K562 (cell line): Measurements from ENCODE around the gene CRACR2B. TPM values are rescaled to one million over a fixed set of nuclear protein-coding genes. Genes with fewer than 3 reads are reported as not detected.

Experiments used
- CBFA2T2 ChIP-seq: fragments of 450-650 bp; conservative IDR thresholded peaks from 2 replicates; pipeline ENCODE4 v1.6.1; 2017; ENCODE audit warnings: mild to moderate bottlenecking
- CBX5 ChIP-seq: IDR thresholded peaks from 2 replicates; pipeline ENCODE4 v1.6.1; 2014; ENCODE audit warnings: low read depth, borderline replicate concordance
- FIP1L1 ChIP-seq: fragments of 200-400 bp; formaldehyde crosslinking; IDR thresholded peaks from 2 replicates; pipeline ENCODE4 v1.6.1; 2018; ENCODE audit warnings: mild to moderate bottlenecking, low read depth, low read length; ENCODE audit not compliant: poor library complexity, severe bottlenecking
- FOXJ3 ChIP-seq: sonication (generic); formaldehyde crosslinking; IDR thresholded peaks from 2 replicates; pipeline ENCODE4 v1.4.0; 2020; ENCODE audit warnings: mild to moderate bottlenecking, missing genetic modification reagents
- GATAD2A ChIP-seq: fragments of 450-650 bp; IDR thresholded peaks from 2 replicates; pipeline ENCODE4 v1.6.1; 2017
- NFYB ChIP-seq: IDR thresholded peaks from 2 replicates; pipeline ENCODE4 v1.6.1; 2011; ENCODE audit warnings: mild to moderate bottlenecking, moderate library complexity; ENCODE audit not compliant: insufficient read length; ENCODE audit errors: extremely low read depth
- NR2F6 ChIP-seq: fragments of 450-650 bp; formaldehyde crosslinking; IDR thresholded peaks from 2 replicates; pipeline ENCODE4 v1.4.0; 2020; ENCODE audit warnings: mild to moderate bottlenecking
- OTX1 ChIP-seq: fragments of 450-650 bp; formaldehyde crosslinking; IDR thresholded peaks from 2 replicates; pipeline ENCODE4 v1.4.0; 2022; ENCODE audit warnings: mild to moderate bottlenecking
- PCBP2 ChIP-seq: fragments of 200-400 bp; formaldehyde crosslinking; IDR thresholded peaks from 2 replicates; pipeline ENCODE4 v1.6.1; 2018; ENCODE audit warnings: low read length, low read depth, mild to moderate bottlenecking, moderate library complexity; ENCODE audit not compliant: poor library complexity, severe bottlenecking
- POLR2AphosphoS5 ChIP-seq: IDR thresholded peaks from 2 replicates; pipeline ENCODE4 v1.6.1; 2011; ENCODE audit warnings: mild to moderate bottlenecking, low read depth, low read length, moderate library complexity; ENCODE audit not compliant: control insufficient read depth, insufficient read depth
- POLR2G ChIP-seq: fragments of 200-400 bp; formaldehyde crosslinking; IDR thresholded peaks from 2 replicates; pipeline ENCODE4 v1.6.1; 2017; ENCODE audit warnings: low read depth, mild to moderate bottlenecking, antibody characterized with exemption, low read length, moderate library complexity
- PPARD ChIP-seq: fragments of 250-450 bp; sonication (Bioruptor Pico); IDR thresholded peaks from 2 replicates; pipeline ENCODE4 v1.8.0; 2022; ENCODE audit warnings: inconsistent platforms, mild to moderate bottlenecking, moderate library complexity
- PTRF ChIP-seq: fragments of 450-650 bp; IDR thresholded peaks from 2 replicates; pipeline ENCODE4 v1.6.1; 2016; ENCODE audit warnings: mild to moderate bottlenecking, missing genetic modification characterization, missing compliant biosample characterization
- PYGO2 ChIP-seq: fragments of 450-650 bp; IDR thresholded peaks from 2 replicates; pipeline ENCODE4 v1.6.1; 2016; ENCODE audit warnings: mild to moderate bottlenecking, missing genetic modification characterization, moderate library complexity, missing compliant biosample characterization
- SAP30 ChIP-seq: fragments of 200-600 bp; sonication (generic); IDR thresholded peaks from 2 replicates; pipeline ENCODE4 v1.6.1; 2012; ENCODE audit warnings: borderline replicate concordance, low read depth, mild to moderate bottlenecking, moderate library complexity, low read length, control low read depth, inconsistent platforms; ENCODE audit not compliant: insufficient read depth, poor library complexity, severe bottlenecking
- SMAD4 ChIP-seq: fragments of 250-450 bp; sonication (Bioruptor Pico); conservative IDR thresholded peaks from 2 replicates; pipeline ENCODE4 v1.8.0; 2021; ENCODE audit warnings: inconsistent platforms, mild to moderate bottlenecking, moderate library complexity
- SNIP1 ChIP-seq: fragments of 450-650 bp; IDR thresholded peaks from 2 replicates; pipeline ENCODE4 v1.7.1; 2017; ENCODE audit warnings: low read depth, mild to moderate bottlenecking
- SRSF9 ChIP-seq: fragments of 200-400 bp; formaldehyde crosslinking; IDR thresholded peaks from 2 replicates; pipeline ENCODE4 v1.6.1; 2017; ENCODE audit warnings: low read depth, low read length, borderline replicate concordance
- STAT5A ChIP-seq: IDR thresholded peaks from 2 replicates; pipeline ENCODE4 v1.6.1; 2012; ENCODE audit warnings: low read length, inconsistent platforms, borderline replicate concordance
- ZNF134 ChIP-seq: fragments of 250-450 bp; sonication (Bioruptor Pico); conservative IDR thresholded peaks from 2 replicates; pipeline ENCODE4 v1.4.0; 2020
- ZNF184 ChIP-seq: sonication (generic); formaldehyde crosslinking; IDR thresholded peaks from 2 replicates; pipeline ENCODE4 v1.5.0; 2020; ENCODE audit warnings: missing genetic modification reagents
- ZNF347 ChIP-seq: fragments of 450-650 bp; formaldehyde crosslinking; IDR thresholded peaks from 2 replicates; pipeline ENCODE4 v1.4.0; 2020; ENCODE audit warnings: low read depth, mild to moderate bottlenecking, moderate library complexity
- ZNF436 ChIP-seq: fragments of 250-450, 450-650 bp; sonication (Bioruptor Pico); formaldehyde crosslinking; IDR thresholded peaks from 2 replicates; pipeline ENCODE4 v1.7.0; 2020; ENCODE audit warnings: mild to moderate bottlenecking
- ZNF507 ChIP-seq: conservative IDR thresholded peaks from 2 replicates; pipeline ENCODE4 v1.6.1; 2017; ENCODE audit warnings: missing genetic modification characterization, missing compliant biosample characterization
- ZNF780A ChIP-seq: fragments of 250-450 bp; sonication (Bioruptor Pico); IDR thresholded peaks from 2 replicates; pipeline ENCODE4 v1.5.0; 2021; ENCODE audit warnings: mild to moderate bottlenecking
- polyA plus RNA-seq, 8 experiments: library from polyadenylated mRNA; depleted of rRNA in 4 of 8; stranded (reverse) in 5 of 8; unstranded in 3 of 8; fragments of >200 nt; fragmentation: Nextera tagmentation in 2 of 8; fragmentation: Illumina TruSeq in 1 of 8; extraction: Ambion mirVana in 2 of 8; extraction: Trizol in 1 of 8; gene quantifications; 2 replicates each; pipeline versions ENCODE4 v1.2.1 to v1.2.3, GENCODE V29; 2011 to 2014; ENCODE audit warnings: inconsistent platforms in 1 of 8, missing spikeins in 1 of 8
- total RNA-seq, 7 experiments: library from RNA; depleted of rRNA in 6 of 7; stranded (reverse); fragments of >200 nt in 6 of 7; fragmentation: Illumina TruSeq in 2 of 7; extraction: Trizol in 2 of 7; gene quantifications; 2 replicates each; pipeline versions ENCODE4 v1.2.1 to v1.2.3, GENCODE V29; 2011 to 2021; ENCODE audit warnings: low replicate concordance in 1 of 7
- TF ChIP-seq, protein P1 (sequence below): sonication (generic); formaldehyde crosslinking; IDR thresholded peaks from 2 replicates; pipeline ENCODE4 v1.8.1; 2023; ENCODE audit warnings: mild to moderate bottlenecking, missing genetic modification reagents
- TF ChIP-seq, protein P2 (sequence below): fragments of 450-650 bp; IDR thresholded peaks from 2 replicates; pipeline ENCODE4 v1.6.1; 2016

Gene CRACR2B
- total and polyA plus RNA-seq, 9 of the 15 experiments (the other 6 are each of a cell fraction or from before 2014, with no cell fraction given): 0.10 to 51.0 (median 6.0) TPM

DNA sequence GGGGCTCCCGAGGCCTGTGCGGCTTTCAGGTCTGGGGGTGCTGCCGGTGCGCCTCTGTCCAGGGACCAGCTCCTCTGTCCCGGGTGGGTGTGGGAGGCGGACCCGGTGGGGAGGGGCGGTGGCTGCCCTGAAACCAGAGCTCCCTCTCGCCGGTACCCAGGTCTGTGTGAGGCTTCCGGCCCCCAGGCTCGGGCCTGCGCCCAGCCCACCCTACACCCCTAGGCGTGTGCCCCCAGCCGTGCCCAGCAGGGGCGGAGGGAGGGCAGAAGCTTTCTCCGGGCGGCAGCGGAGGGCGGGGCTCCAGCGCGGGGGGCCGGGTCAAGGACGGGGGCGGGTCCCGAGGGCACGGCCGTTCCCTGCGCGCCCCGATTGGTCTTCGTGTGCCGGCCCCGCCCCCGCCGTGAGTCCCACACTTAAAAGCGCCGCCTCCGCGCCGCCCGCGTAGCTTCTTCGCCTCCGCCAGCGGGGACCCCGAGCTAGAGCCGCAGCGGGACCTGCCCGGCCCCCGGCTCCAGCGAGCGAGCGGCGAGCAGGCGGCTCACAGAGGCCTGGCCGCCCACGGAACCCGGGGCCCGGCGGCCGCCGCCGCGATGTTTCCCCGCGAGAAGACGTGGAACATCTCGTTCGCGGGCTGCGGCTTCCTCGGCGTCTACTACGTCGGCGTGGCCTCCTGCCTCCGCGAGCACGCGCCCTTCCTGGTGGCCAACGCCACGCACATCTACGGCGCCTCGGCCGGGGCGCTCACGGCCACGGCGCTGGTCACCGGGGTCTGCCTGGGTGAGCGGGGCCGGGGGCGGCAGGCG, 8.4 kb upstream of the CRACR2B start (continued):
- peak; percentile 96 for TF ChIP-seq POLR2G
- no peak for TF ChIP-seq ZNF780A (CRISPR knock-in tag)
- TF ChIP-seq SNIP1: no peak
- TF ChIP-seq STAT5A: no peak
- TF ChIP-seq CBFA2T2: no peak
- TF ChIP-seq PCBP2: no peak
- TF ChIP-seq FIP1L1: peak; percentile 88
- TF ChIP-seq POLR2AphosphoS5: peak; percentile 85
- no peak for TF ChIP-seq ZNF184 (CRISPR knock-in tag)
- TF ChIP-seq FOXJ3 (CRISPR knock-in tag): no peak
- TF ChIP-seq ZNF134 (CRISPR knock-in tag): no peak
- TF ChIP-seq, protein P1, sequence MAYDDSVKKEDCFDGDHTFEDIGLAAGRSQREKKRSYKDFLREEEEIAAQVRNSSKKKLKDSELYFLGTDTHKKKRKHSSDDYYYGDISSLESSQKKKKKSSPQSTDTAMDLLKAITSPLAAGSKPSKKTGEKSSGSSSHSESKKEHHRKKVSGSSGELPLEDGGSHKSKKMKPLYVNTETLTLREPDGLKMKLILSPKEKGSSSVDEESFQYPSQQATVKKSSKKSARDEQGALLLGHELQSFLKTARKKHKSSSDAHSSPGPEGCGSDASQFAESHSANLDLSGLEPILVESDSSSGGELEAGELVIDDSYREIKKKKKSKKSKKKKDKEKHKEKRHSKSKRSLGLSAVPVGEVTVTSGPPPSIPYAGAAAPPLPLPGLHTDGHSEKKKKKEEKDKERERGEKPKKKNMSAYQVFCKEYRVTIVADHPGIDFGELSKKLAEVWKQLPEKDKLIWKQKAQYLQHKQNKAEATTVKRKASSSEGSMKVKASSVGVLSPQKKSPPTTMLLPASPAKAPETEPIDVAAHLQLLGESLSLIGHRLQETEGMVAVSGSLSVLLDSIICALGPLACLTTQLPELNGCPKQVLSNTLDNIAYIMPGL (CRISPR knock-in tag): no peak
- TF ChIP-seq ZNF507: no peak
- TF ChIP-seq ZNF347 (CRISPR knock-in tag): no peak
- no peak for TF ChIP-seq NR2F6
- TF ChIP-seq PPARD (CRISPR knock-in tag): no peak
- TF ChIP-seq GATAD2A: no peak
- TF ChIP-seq NFYB: peak; percentile 53
- peak; percentile 17; the same call in 1 of the 2 replicates for TF ChIP-seq SMAD4 (CRISPR knock-in tag)
- no peak for TF ChIP-seq SRSF9
- TF ChIP-seq SAP30: peak; percentile 88
- no peak for TF ChIP-seq PTRF
- TF ChIP-seq CBX5: no peak
- TF ChIP-seq, protein P2, sequence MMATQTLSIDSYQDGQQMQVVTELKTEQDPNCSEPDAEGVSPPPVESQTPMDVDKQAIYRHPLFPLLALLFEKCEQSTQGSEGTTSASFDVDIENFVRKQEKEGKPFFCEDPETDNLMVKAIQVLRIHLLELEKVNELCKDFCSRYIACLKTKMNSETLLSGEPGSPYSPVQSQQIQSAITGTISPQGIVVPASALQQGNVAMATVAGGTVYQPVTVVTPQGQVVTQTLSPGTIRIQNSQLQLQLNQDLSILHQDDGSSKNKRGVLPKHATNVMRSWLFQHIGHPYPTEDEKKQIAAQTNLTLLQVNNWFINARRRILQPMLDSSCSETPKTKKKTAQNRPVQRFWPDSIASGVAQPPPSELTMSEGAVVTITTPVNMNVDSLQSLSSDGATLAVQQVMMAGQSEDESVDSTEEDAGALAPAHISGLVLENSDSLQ: no peak
- TF ChIP-seq ZNF436 (CRISPR knock-in tag): no peak
- no peak for TF ChIP-seq OTX1 (CRISPR knock-in tag)
- TF ChIP-seq PYGO2 (tag): no peak
